H1 (cell line): ENCODE data around the gene MYL3.

Source experiments
- EZH2 ChIP-seq: fragments of 200-600 bp; sonication (generic); IDR thresholded peaks from 2 replicates; pipeline ENCODE4 v1.7.1; 2012; ENCODE audit warnings: low read depth, mild to moderate bottlenecking, moderate library complexity, low read length, inconsistent platforms; ENCODE audit not compliant: severe bottlenecking
- NRF1 ChIP-seq: IDR thresholded peaks from 2 replicates; pipeline ENCODE4 v1.6.1; 2011; ENCODE audit warnings: mild to moderate bottlenecking, low read depth, low read length, improper control_type of control experiment
- POLR2A ChIP-seq, 2 experiments: IDR thresholded peaks; 1 replicate in 1 of 2; 2 replicates in 1 of 2; pipeline ENCODE4 v1.6.1; 2011; ENCODE audit warnings: low read depth in 2 of 2, low read length in 2 of 2, mild to moderate bottlenecking in 2 of 2; ENCODE audit errors: control extremely low read depth in 1 of 2
- TAF1 ChIP-seq: IDR thresholded peaks from 2 replicates; pipeline ENCODE4 v1.6.1; 2011; ENCODE audit warnings: mild to moderate bottlenecking, low read depth, low read length
- TCF12 ChIP-seq: IDR thresholded peaks from 2 replicates; pipeline ENCODE4 v1.6.1; 2011; ENCODE audit warnings: low read depth, mild to moderate bottlenecking, low read length
- TF ChIP-seq, protein P1 (sequence below): IDR thresholded peaks from 2 replicates; pipeline ENCODE4 v1.6.1; 2011; ENCODE audit warnings: low read depth, mild to moderate bottlenecking, low read length; ENCODE audit not compliant: insufficient read depth
- TF ChIP-seq, protein P2 (sequence below), 3 experiments: IDR thresholded peaks; 1 replicate in 2 of 3; 2 replicates in 1 of 3; pipeline versions ENCODE4 v1.5.1 to v1.6.1; 2011; ENCODE audit warnings: low read length in 3 of 3, mild to moderate bottlenecking in 3 of 3, inconsistent platforms in 2 of 3, low read depth in 1 of 3, moderate library complexity in 1 of 3; ENCODE audit not compliant: insufficient read depth in 1 of 3; ENCODE audit errors: control extremely low read depth in 1 of 3
- TF ChIP-seq, protein P3 (sequence below): IDR thresholded peaks from 2 replicates; pipeline ENCODE4 v1.6.1; 2012; ENCODE audit warnings: inconsistent platforms
- TF ChIP-seq, protein P4 (sequence below): IDR thresholded peaks from 2 replicates; pipeline ENCODE4 v1.6.1; 2012; ENCODE audit warnings: low read length, inconsistent platforms

DNA sequence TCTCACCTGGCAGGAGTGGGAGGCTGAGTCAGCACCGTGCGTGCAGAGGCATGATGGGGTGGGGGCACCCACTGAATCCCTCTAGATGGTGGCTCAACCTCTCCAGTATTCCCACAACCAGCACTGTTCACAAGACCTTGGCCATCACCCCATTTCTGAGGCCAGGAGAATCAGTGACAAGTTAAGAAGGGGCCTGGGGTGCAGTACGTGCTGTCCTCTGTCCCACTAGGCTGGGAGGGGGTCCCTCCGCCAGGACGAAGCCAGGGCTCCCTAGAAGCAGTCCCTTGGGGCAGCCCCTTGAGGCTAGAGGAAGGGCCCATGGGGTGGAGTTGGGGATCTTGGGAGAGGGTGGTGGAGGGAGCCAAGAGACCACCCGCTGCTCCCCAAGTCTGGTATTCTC is 4.8 kb downstream of the MYL3 start:
- no peak for TF ChIP-seq POLR2A (IDR thresholded peaks at IDR 0.05; ENCODE audit: control extremely low read depth in 1 of 2, low read depth in 2 of 2, low read length in 2 of 2)
- TF ChIP-seq NRF1, result no peak
- no peak for TF ChIP-seq EZH2
- no peak for TF ChIP-seq TCF12
- TF ChIP-seq, protein P1, sequence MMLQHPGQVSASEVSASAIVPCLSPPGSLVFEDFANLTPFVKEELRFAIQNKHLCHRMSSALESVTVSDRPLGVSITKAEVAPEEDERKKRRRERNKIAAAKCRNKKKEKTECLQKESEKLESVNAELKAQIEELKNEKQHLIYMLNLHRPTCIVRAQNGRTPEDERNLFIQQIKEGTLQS, result no peak
- TF ChIP-seq, protein P2, sequence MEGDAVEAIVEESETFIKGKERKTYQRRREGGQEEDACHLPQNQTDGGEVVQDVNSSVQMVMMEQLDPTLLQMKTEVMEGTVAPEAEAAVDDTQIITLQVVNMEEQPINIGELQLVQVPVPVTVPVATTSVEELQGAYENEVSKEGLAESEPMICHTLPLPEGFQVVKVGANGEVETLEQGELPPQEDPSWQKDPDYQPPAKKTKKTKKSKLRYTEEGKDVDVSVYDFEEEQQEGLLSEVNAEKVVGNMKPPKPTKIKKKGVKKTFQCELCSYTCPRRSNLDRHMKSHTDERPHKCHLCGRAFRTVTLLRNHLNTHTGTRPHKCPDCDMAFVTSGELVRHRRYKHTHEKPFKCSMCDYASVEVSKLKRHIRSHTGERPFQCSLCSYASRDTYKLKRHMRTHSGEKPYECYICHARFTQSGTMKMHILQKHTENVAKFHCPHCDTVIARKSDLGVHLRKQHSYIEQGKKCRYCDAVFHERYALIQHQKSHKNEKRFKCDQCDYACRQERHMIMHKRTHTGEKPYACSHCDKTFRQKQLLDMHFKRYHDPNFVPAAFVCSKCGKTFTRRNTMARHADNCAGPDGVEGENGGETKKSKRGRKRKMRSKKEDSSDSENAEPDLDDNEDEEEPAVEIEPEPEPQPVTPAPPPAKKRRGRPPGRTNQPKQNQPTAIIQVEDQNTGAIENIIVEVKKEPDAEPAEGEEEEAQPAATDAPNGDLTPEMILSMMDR (IDR thresholded peaks at IDR 0.05; ENCODE audit: control extremely low read depth in 1 of 3, insufficient read depth in 1 of 3, low read depth in 1 of 3, low read length in 3 of 3), result no peak
- TF ChIP-seq, protein P3, sequence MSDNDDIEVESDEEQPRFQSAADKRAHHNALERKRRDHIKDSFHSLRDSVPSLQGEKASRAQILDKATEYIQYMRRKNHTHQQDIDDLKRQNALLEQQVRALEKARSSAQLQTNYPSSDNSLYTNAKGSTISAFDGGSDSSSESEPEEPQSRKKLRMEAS, result no peak
- TF ChIP-seq TAF1, result no peak
- TF ChIP-seq, protein P4, sequence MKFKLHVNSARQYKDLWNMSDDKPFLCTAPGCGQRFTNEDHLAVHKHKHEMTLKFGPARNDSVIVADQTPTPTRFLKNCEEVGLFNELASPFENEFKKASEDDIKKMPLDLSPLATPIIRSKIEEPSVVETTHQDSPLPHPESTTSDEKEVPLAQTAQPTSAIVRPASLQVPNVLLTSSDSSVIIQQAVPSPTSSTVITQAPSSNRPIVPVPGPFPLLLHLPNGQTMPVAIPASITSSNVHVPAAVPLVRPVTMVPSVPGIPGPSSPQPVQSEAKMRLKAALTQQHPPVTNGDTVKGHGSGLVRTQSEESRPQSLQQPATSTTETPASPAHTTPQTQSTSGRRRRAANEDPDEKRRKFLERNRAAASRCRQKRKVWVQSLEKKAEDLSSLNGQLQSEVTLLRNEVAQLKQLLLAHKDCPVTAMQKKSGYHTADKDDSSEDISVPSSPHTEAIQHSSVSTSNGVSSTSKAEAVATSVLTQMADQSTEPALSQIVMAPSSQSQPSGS, result no peak
